Suprapubic skin (tissue), 4 donors: ENCODE measurements around the gene CRYGC.

Experiments
- CTCF ChIP-seq, 2 donors: fragments of 200-600 bp in 1 of 2; fragments of 450-650 bp in 1 of 2; sonication (generic) in 1 of 2; IDR thresholded peaks; one replicate each; pipeline ENCODE4 v1.5.1; 2016 to 2019; ENCODE audit warnings: antibody characterized with exemption in 2 of 2, mild to moderate bottlenecking in 1 of 2, moderate library complexity in 1 of 2
- EP300 ChIP-seq: sonication (generic); formaldehyde crosslinking; IDR thresholded peaks from one replicate; pipeline ENCODE4 v1.6.1; 2017; ENCODE audit warnings: antibody characterized with exemption
- POLR2A ChIP-seq, 2 donors: fragments of 450-650 bp; IDR thresholded peaks; one replicate each; pipeline ENCODE4 v1.6.1; 2017; ENCODE audit warnings: antibody characterized with exemption in 2 of 2, mild to moderate bottlenecking in 2 of 2, moderate library complexity in 2 of 2
- POLR2AphosphoS5 ChIP-seq, 3 donors: sonication (generic); formaldehyde crosslinking; IDR thresholded peaks; one replicate each; pipeline ENCODE4 v1.6.1; 2017; ENCODE audit warnings: antibody characterized with exemption in 3 of 3

- TF ChIP-seq CTCF (IDR thresholded peaks at IDR 0.05) (no peak), POLR2A (IDR thresholded peaks at IDR 0.05) (no peak), POLR2AphosphoS5 (IDR thresholded peaks at IDR 0.05) (no peak), EP300 (no peak)
Observed at GRCh38 chr2:208099682-208100470, 29.8 kb downstream of the CRYGC start.
